Adipocyte (in vitro differentiated cells): ENCODE results near the gene HYDIN.
"Not testable (repeated sequence)": the region's sequence is repeated elsewhere in the genome, so short reads cannot be mapped to it uniquely, and the experiment has no call there.

Experiments
- DNase-seq: peaks from one replicate; pipeline ENCODE4 v3.0.0-alpha.2; 2015; ENCODE audit warnings: low read depth
- H3K27me3 ChIP-seq: replicated peaks from 2 replicates; pipeline ENCODE4 v1.7.0; 2013; ENCODE audit warnings: mild to moderate bottlenecking, low read length, moderate library complexity; ENCODE audit not compliant: control insufficient read depth, insufficient read depth
- H3K36me3 ChIP-seq: 2 replicates; pipeline ENCODE4 v1.7.0; 2013; ENCODE audit warnings: low read length, mild to moderate bottlenecking, moderate library complexity; ENCODE audit not compliant: control insufficient read depth, insufficient read depth, severe bottlenecking
- H3K4me1 ChIP-seq: 2 replicates; pipeline ENCODE4 v1.7.0; 2013; ENCODE audit warnings: mild to moderate bottlenecking, low read length, moderate library complexity; ENCODE audit not compliant: control insufficient read depth, insufficient read depth
- H3K4me3 ChIP-seq: 2 replicates; pipeline ENCODE4 v1.7.0; 2013; ENCODE audit warnings: mild to moderate bottlenecking, low read length, moderate library complexity
- H3K9ac ChIP-seq: 2 replicates; pipeline ENCODE4 v1.7.0; 2013; ENCODE audit warnings: mild to moderate bottlenecking, low read length, moderate library complexity
- H3K9me3 ChIP-seq: 2 replicates; pipeline ENCODE4 v1.7.0; 2013; ENCODE audit warnings: mild to moderate bottlenecking, low read length, moderate library complexity; ENCODE audit not compliant: control insufficient read depth

The HYDIN gene

GRCh38 chr16:70888208-70888607 is 342.3 kb downstream of the HYDIN start:
- H3K27me3 ChIP-seq, H3K36me3 ChIP-seq, H3K9ac ChIP-seq, H3K4me1 ChIP-seq, H3K9me3 ChIP-seq, DNase-seq, H3K4me3 ChIP-seq: not testable (repeated sequence)

GRCh38 chr16:70884652-70885051 is 345.9 kb downstream of the HYDIN start:
- H3K36me3 ChIP-seq, H3K9ac ChIP-seq, H3K27me3 ChIP-seq, H3K4me1 ChIP-seq, H3K9me3 ChIP-seq, H3K4me3 ChIP-seq, DNase-seq: not testable (repeated sequence)

- not testable (repeated sequence) for H3K36me3 ChIP-seq
These were observed 348.2 kb downstream of the HYDIN start for GRCh38 chr16:70882311-70882710.

GRCh38 chr16:70877895-70878294 is 352.6 kb downstream of the HYDIN start:
- not testable (repeated sequence) for H3K9me3 ChIP-seq, H3K4me3 ChIP-seq, H3K36me3 ChIP-seq, H3K27me3 ChIP-seq, DNase-seq, H3K4me1 ChIP-seq, H3K9ac ChIP-seq

More at GRCh38 chr16:70882311-70882710, 348.2 kb downstream of the HYDIN start:
- not testable (repeated sequence) for H3K4me3 ChIP-seq, H3K9me3 ChIP-seq, DNase-seq, H3K4me1 ChIP-seq, H3K9ac ChIP-seq, H3K27me3 ChIP-seq

- H3K9ac ChIP-seq, DNase-seq, H3K36me3 ChIP-seq, H3K4me1 ChIP-seq, H3K9me3 ChIP-seq, H3K27me3 ChIP-seq, H3K4me3 ChIP-seq: not testable (repeated sequence)
These were observed 354.1 kb downstream of the HYDIN start for GRCh38 chr16:70876442-70876841.

GRCh38 chr16:70864698-70865097 is 365.8 kb downstream of the HYDIN start:
- not testable (repeated sequence) for H3K4me1 ChIP-seq, H3K36me3 ChIP-seq, H3K9ac ChIP-seq, H3K27me3 ChIP-seq, H3K4me3 ChIP-seq, DNase-seq, H3K9me3 ChIP-seq

GRCh38 chr16:70861996-70862395 is 368.5 kb downstream of the HYDIN start:
- H3K4me1 ChIP-seq, H3K36me3 ChIP-seq, H3K4me3 ChIP-seq, DNase-seq, H3K9me3 ChIP-seq, H3K27me3 ChIP-seq, H3K9ac ChIP-seq: not testable (repeated sequence)

GRCh38 chr16:70851299-70851698 is 379.2 kb downstream of the HYDIN start:
- not testable (repeated sequence) for DNase-seq

GRCh38 chr16:70823498-70824118 is 406.9 kb downstream of the HYDIN start:
- not testable (repeated sequence) for H3K4me1 ChIP-seq, H3K9ac ChIP-seq, H3K27me3 ChIP-seq, DNase-seq, H3K4me3 ChIP-seq, H3K9me3 ChIP-seq, H3K36me3 ChIP-seq

More at GRCh38 chr16:70851299-70851698, 379.2 kb downstream of the HYDIN start:
- H3K27me3 ChIP-seq, H3K9me3 ChIP-seq, H3K4me1 ChIP-seq, H3K4me3 ChIP-seq, H3K9ac ChIP-seq, H3K36me3 ChIP-seq: not testable (repeated sequence)

GRCh38 chr16:70822734-70823133 is 407.8 kb downstream of the HYDIN start:
- not testable (repeated sequence) for H3K9me3 ChIP-seq, H3K36me3 ChIP-seq, DNase-seq, H3K27me3 ChIP-seq, H3K4me3 ChIP-seq, H3K4me1 ChIP-seq, H3K9ac ChIP-seq

GRCh38 chr16:70818088-70818487 is 412.4 kb downstream of the HYDIN start:
- not testable (repeated sequence) for H3K9me3 ChIP-seq, H3K36me3 ChIP-seq, H3K27me3 ChIP-seq, H3K4me1 ChIP-seq, DNase-seq, H3K9ac ChIP-seq, H3K4me3 ChIP-seq

- DNase-seq, result no peak
- Histone ChIP-seq H3K4me3 (no peak overlapping the region), H3K36me3 (no peaks in the 10 kb centered on the region), H3K9ac (no peak overlapping the region), H3K4me1 (no peaks in the 10 kb centered on the region), H3K27me3 (peaks cover 20% of the 10 kb centered on the region), H3K9me3 (no peaks in the 10 kb centered on the region)
These were observed 421.0 kb downstream of the HYDIN start for GRCh38 chr16:70809392-70810060.
